K562 (cell line): Measurements from ENCODE around the gene KLHL14.

ENCODE experiments used
- CLOCK ChIP-seq: fragments of 250-450 bp; sonication (Bioruptor Pico); IDR thresholded peaks from 2 replicates; pipeline ENCODE4 v1.4.0; 2020; ENCODE audit warnings: mild to moderate bottlenecking, moderate library complexity, borderline replicate concordance
- EZH2 ChIP-seq: IDR thresholded peaks from 2 replicates; pipeline ENCODE4 v1.6.1; 2012; ENCODE audit warnings: low read depth, mild to moderate bottlenecking, inconsistent platforms, low read length, borderline replicate concordance
- MXI1 ChIP-seq: IDR thresholded peaks from 2 replicates; pipeline ENCODE4 v1.6.1; 2011; ENCODE audit warnings: low read depth, mild to moderate bottlenecking, improper control_type of control experiment, low read length
- NFRKB ChIP-seq: fragments of 450-650 bp; IDR thresholded peaks from 2 replicates; pipeline ENCODE4 v1.6.1; 2016; ENCODE audit warnings: low read depth
- POLR2A ChIP-seq: fragments of 450-650 bp; conservative IDR thresholded peaks from 2 replicates; pipeline ENCODE4 v1.6.1; 2016
- SPI1 ChIP-seq: IDR thresholded peaks from 2 replicates; pipeline ENCODE4 v1.6.1; 2011; ENCODE audit warnings: low read depth, low read length, control low read depth, borderline replicate concordance

GRCh38 chr18:32684940-32685339, 87.9 kb downstream of the KLHL14 start:
- TF ChIP-seq NFRKB, result no peak
- TF ChIP-seq SPI1, result no peak
- no peak for TF ChIP-seq CLOCK (CRISPR knock-in tag)
- TF ChIP-seq EZH2, result no peak
- TF ChIP-seq POLR2A, result no peak
- no peak for TF ChIP-seq MXI1
